NCI-H345 treated with DMSO at 0.1 percent for 48 hours (cell line): ENCODE data around the gene GGCX.
"Not testable (repeated sequence)": the region's sequence is repeated elsewhere in the genome, so short reads cannot be mapped to it uniquely, and the experiment has no call there.

Experiments used
- DNase-seq: peaks from one replicate; lab custom pipeline; 2025; ENCODE audit not compliant: unreplicated experiment; lab: John Stamatoyannopoulos, UW

GGCX gene

DNA sequence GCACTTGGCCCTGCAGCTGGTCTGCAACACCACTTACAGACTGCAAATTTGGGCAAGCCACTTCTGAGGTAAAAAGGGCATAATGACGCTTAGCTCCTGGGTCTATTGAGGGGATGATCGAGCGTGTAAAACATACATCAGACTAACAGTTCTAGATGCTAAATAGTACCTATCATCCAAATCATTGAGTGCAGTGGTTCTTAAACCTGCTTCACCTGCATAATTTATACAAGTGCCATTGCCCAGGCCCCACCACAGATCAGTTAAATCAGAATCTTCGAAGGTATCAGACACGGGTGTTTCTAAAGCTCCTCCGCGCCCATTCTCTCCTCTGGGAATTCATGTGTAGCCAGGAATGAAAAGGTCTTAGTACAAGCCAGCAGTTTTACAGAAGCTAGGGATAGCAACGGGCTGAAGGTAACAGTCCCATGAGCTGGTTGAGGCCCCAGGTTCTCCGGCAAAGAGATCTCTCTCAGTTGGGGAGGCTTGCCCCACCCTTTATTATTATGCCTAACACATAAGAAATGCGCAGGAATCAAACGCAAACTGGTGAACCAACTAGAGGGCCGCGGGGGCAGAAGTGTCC is 33.5 kb upstream of the GGCX start:
- no peak for DNase-seq

DNA sequence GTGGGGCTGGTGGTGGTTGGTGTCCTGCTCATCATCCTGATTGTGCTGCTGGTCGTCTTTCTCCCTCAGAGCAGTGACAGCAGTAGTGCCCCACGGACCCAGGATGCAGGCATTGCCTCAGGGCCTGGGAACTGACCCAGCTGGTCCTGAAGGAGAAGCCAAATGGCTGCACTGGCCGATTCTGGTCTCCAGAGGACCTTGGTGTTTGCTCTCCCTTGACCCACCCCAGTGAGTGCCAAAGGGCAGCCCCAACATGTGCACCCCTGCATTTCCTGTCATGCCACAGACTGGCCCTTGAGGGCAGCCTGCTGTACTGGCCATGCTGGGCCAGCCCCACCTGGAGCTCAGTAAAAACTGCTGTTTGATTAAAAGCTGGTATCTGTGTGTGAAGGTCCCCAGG is 31.7 kb upstream of the GGCX start:
- DNase-seq = no peak

DNA sequence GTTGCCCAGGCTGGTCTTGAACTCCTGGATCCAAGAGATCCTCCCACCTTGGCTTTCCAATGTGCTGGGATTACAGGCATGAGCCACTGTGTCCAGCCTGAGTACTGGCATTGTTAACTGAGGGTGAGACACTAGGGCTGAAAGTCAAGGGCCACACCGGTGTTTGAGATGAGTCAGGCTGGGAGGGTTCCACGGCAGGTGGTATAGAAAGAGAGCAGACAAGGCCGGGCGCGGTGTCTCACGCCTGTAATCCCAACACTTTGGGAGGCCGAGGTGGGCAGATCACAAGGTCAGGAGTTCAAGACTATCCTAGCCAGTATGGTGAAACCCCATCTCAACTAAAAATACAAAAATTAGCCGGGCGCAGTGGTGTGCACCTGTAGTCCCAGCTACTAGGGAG is 31.0 kb upstream of the GGCX start:
- not testable (repeated sequence) for DNase-seq

GRCh38 chr2:85591563-85591962 is 30.3 kb upstream of the GGCX start:
- DNase-seq = no peak

DNA sequence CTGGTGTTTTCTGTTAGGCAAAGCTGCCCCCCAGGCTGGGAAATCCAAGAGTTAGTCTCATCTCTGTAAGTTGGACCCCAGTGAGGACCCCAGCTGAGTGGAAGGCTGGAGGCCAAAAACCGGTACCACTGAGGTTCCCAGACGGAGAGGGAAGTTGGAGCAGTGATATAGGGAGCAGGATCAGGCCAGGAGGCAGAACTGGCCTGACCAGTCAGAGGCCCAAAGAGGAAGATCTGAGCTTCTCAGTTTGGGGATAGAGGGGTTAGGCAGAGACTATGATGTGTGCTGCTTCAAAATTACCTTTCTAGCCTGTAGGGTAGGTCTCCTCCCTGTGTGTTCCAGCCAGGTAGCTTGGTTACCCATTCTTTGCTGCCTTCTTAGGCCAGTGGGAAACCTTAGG is 29.7 kb upstream of the GGCX start:
- no peak for DNase-seq

GRCh38 chr2:85589982-85590791 is 28.9 kb upstream of the GGCX start:
- DNase-seq = no peak

- no peak for DNase-seq
Observed at GRCh38 chr2:85589181-85589580, 27.9 kb upstream of the GGCX start.

DNA sequence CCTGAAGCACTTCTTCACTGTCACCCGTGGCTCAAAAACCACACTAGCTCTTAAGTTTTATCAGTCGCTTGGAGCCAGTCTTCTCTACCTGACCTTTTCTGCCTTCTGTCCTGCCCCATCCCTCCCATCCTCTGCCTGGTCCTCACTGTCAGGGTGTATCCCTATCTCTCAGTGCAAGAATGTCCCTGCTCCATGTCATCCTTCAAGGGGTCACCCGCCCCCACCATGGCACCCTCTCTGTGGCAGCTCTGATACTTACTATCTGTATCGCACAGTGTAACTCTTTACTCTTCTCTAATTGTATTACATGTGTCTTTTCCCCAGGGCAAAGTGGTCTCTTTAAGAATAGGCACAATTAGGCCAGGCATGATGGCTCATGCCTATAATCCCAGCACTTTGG is 27.4 kb upstream of the GGCX start:
- no peak for DNase-seq

- DNase-seq = no peak
Observed at GRCh38 chr2:85588236-85588635, 26.9 kb upstream of the GGCX start.

GRCh38 chr2:85585781-85586105 is 24.4 kb upstream of the GGCX start:
- no peak for DNase-seq

DNA sequence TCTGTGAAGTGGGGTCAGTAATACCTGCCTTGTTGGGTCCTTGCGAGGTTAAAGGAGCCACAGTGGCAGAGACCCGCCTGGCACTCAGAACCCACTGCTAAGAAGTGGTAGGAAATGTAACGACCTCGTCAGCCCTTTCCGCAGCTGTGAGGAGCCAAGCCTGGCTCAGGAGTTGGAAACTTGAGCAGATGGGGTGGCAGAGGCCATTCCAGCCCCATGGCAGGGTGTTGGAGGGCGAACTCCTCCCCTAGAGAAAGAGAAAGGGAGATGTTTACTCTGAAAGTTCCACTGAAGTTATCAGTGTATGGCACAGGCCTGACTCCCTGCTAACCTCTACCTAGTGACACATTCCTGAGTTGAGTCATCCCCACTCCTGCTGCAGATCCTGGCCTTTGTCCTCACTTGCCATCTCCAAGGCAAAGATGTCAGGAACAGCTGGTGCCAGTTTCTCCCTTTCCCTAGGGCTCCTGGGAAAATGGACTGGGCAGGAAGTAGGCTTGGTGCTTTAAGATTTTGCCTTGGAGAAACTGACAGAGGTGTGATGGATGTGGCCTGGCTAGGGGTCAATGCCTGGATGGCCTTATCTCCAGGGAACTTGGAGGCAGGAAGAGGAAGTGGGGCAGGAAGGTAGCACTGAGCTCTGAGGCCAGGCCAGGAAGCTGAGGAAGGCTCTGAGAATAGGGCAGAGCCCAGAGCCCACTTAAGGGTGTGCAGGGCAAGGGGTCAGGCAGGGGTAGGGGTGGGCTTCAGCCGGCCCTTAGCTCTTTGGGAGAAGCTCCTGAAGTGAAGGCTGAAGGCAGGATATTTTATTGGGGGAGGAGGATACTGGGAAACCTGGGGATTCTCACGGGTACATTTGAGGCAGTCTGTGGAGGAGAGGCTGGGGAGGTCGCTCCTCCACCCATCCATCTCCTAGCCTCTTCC is 23.8 kb upstream of the GGCX start:
- DNase-seq = no peak

GRCh38 chr2:85584354-85584856 is 23.1 kb upstream of the GGCX start, which contains the start of gene VAMP5:
Gene VAMP5 (plus strand): TSS chr2:85584431. CDS start chr2:85584491, 60 bp downstream.
- DNase-seq = no peak

DNA sequence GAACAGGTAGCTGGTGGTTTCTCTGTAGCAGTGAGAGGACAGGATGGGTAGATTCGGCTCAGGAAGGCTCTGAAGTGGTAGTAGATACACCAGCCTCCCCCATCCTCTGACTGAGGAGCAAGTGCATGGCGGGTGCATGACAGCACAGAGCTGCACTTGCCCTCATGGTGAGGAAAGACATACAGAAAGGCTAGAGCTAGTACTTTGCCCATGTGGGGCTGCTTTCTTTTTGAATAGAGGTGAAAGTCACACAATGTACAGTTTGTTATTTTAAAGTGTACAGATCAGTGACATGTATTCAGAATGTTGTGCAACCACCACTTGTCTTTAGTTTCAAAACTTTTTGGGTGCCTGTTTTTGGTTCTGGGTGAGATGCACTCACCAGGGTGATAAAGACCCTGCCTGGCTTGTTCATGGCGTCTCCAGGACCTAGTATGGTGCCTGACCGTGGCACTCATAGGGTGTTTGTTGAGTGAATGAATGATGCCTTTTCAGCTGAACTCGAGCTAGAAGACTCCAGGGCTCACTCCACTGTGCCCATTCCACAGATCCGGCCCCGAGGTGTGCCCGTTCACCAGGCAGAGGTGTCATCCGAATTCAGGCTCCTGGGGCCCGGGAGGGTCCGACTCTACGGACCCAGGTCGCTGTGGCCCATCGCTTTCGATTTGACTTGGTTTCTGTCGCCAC is 22.5 kb upstream of the GGCX start:
- DNase-seq = no peak

DNA sequence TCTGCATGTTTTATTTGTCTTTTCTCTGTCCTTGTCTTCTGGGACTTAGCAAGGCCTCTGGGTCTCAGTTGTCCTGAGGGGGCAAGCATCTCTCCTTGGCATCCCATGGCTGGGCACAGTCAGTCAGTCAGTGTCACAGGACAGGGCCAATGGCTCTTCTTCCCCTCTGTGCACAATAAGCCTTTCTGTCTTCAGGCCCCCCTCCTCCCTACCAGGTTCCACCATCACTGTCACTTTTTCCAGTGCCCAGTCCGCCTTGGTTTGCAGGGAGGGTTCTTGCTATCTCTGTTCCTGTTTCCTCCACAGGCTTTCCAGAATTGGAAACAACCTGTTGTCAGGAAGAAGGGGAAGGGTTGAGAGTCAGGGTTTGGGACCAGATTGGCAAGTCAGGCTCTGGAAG is 21.2 kb upstream of the GGCX start:
- DNase-seq = no peak

DNA sequence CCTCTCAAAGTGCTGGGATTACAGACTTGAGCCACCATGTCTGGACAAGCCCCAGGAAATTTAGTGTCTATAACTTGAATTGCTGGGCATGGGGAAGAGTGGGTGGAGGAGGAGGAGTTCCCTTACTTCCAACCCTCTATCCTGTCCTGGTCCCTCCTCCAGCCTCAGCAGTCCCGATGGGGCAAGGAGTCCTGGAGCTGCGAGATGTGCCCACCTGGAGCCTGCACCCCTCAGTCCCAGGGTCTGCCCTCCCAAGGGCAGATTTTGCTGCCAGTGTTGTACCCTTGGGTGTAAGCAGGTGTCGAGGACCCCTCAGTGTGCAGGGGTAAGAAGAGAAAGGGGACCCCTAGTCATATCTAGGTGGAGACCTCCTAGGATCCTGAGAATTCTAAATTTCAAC is 18.9 kb upstream of the GGCX start:
- DNase-seq = no peak

DNA sequence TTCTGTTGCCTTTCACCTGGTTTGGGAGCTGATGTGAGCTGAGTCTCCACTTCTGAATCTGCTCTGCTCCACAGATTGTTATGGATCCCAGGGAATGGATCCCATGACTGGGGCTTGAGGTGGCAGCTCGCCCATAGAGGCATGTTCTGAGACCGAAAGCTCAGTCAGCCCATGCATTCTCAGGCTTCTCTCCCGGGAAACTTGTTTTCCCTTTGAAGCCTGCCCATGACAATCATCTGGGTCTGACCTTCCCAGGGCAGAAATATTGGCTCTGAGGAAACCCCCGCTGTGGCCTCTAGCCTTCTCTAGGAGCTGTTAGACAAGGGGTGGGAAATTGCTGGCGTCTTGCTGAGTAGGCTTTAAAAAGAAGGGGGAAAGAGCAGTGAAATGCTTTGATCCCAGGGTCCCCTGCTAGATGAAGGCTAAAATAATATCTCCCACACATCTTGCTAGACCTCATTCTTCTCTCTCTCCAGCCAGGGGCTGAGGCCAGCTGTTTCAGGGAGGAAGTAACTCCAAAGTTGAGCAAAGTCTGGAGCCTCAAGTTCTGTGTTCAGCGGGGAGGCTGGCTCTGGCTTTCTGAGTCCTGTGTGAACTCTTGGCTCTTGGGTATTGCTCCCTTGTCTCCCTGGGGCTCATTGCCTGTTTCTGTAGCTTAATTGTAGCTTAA is 18.1 kb upstream of the GGCX start:
- no peak for DNase-seq

DNA sequence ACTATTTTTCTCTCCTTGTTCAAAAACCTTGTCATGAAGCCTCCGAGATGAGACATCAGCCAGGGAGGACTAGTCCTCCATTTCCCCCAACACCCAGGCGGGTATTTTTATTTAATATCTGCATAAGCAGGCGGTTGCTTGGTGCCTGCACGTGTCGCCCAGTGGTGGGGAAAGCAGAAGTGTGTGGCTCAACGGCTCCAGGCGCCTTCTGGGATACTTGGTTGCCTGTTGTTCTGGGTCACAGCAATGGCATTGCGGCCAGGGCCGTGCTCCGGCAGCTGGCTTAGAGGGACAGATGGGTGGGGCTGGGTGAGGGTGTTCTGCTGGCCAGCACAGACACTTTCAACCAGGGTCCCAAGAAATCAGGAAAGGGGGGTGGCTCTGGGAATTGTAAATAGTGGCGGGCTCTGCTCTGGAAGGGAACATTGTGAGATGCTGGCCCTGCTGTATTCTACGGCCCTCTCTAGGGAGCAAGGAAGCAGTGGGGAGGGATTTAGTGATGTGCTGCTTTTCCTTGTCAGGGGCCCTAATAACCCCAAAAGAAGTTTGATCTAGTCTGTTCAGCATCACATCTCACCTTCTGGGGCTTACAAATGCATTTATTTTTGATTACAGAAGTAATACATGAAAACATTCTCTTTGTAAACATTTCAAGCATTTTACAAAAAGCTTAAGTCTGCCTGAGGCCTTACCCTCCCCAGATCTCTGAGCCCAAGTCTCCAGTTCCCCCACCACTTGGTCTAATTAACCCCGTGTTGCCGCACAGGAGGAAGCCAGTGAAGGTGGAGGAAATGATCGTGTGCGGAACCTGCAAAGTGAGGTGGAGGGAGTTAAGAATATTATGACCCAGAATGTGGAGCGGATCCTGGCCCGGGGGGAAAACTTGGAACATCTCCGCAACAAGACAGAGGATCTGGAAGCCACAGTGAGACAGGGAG is 17.2 kb upstream of the GGCX start:
- DNase-seq = no peak

DNA sequence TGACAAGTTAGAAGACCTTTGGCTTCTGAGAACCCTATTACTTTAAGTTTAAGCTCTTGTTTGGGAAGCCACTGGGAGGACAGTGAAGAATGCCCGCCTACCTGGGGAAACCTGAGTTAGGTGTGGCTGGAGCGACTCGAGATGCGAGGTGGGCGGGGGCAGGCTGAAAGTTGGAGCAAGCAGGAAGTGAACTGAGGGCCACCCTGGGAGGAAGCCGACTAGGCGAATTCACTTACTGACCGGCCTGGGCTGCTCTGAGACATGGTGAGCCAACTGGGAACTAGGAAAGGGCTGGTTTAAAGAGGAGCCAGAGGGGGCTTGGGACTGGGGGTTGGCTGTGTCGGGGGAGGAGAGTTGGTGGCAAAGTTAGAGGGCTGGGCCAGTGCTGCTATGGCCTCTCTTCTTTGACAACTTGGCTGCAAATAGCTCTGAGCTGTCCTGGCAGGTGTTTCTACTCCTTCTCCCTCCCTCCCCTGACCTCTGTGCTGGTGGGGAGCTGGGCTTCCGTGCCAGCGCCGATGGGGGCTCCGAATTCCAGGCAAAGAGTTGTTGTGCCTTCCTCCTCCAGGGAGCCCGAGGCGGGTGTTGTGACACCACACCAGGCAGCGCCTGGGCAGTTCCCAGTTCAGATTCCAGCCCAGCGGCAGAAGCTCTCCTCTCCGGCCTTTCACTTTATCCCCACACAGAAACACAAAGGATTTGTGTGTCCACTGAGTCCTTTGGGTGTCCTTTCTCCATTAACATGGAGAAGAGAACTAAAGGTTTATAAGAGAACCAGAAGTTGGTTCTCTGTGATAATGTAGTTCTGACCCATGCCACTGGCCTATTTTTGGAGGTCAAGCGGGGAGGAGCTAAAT is 16.3 kb upstream of the GGCX start, which contains the start of gene VAMP8:
TSS of gene VAMP8 (plus strand) at position 201 of the 857 bp plus-strand sequence. CDS start at position 262, 61 bp downstream.
- DNase-seq = no peak

DNA sequence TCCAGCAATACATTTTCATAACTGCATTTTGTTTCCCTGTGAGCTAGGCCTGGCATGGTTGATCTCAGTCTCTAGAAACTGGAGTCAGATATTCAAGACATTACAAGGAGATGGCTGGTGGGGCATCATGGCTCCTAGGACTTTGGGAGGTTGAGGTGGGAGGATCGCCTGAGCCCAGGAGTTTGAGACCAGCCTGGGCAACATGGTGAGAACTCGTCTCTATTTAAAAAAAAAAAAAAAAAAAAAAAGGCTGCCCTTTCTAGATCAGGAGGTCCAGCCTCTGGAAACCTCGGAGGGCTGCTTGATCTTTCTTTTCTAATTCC is 15.7 kb upstream of the GGCX start:
- DNase-seq = no peak
